H1 (cell line): ENCODE results near the gene RRAS. TPM values are rescaled to one million over a fixed set of nuclear protein-coding genes. Genes with fewer than 3 reads are reported as not detected.

ENCODE experiments used
- CTCF ChIA-PET: fragments of 300-600 bp; sonication (Branson Sonifier 250); formaldehyde crosslinking; loops from one replicate; lab custom pipeline; 2021; ENCODE audit not compliant: partially characterized antibody; lab: Charles Lee
- POLR2A ChIA-PET: fragments of 300-600 bp; sonication (Branson Sonifier 250); formaldehyde crosslinking; loops from one replicate; lab custom pipeline; 2021; ENCODE audit warnings: inconsistent platforms; ENCODE audit not compliant: partially characterized antibody; lab: Charles Lee
- DNase-seq, 2 experiments: peaks; one replicate each; pipeline versions ENCODE4 v3.0.0 to v3.0.0-alpha.2; 2010 to 2022; ENCODE audit warnings: low spot score in 2 of 2, low read depth in 1 of 2, mixed read lengths in 1 of 2
- FAIRE-seq: peaks from 2 replicates; lab custom pipeline; 2011; peaks lifted over from hg19 to GRCh38; lab: Jason Lieb, UNC
- H2AFZ ChIP-seq: 2 replicates; pipeline ENCODE4 v1.8.1; 2012; ENCODE audit warnings: low read length, inconsistent platforms
- H2AK5ac ChIP-seq: 2 replicates; pipeline ENCODE4 v1.6.1; 2013; ENCODE audit warnings: low read depth, low read length
- H2BK120ac ChIP-seq: replicated peaks from 2 replicates; pipeline ENCODE3; 2013; ENCODE audit warnings: low read depth, low read length, inconsistent platforms
- H2BK12ac ChIP-seq: 2 replicates; pipeline ENCODE4 v1.6.1; 2013; ENCODE audit warnings: low read depth, low read length
- H2BK15ac ChIP-seq: 2 replicates; pipeline ENCODE4 v1.6.1; 2013; ENCODE audit warnings: low read length
- H2BK20ac ChIP-seq: 2 replicates; pipeline ENCODE4 v1.6.1; 2013; ENCODE audit warnings: low read length
- H2BK5ac ChIP-seq: 2 replicates; pipeline ENCODE4 v1.6.1; 2013; ENCODE audit warnings: low read depth, low read length
- H3K14ac ChIP-seq: 2 replicates; pipeline ENCODE4 v1.6.1; 2013; ENCODE audit warnings: inconsistent platforms; ENCODE audit not compliant: insufficient read length
- H3K18ac ChIP-seq: 2 replicates; pipeline ENCODE4 v1.6.1; 2013; ENCODE audit warnings: low read length; ENCODE audit errors: extremely low read depth
- H3K23ac ChIP-seq: 2 replicates; pipeline ENCODE4 v1.6.1; 2013; ENCODE audit warnings: inconsistent platforms; ENCODE audit not compliant: insufficient read length
- H3K23me2 ChIP-seq: 2 replicates; pipeline ENCODE4 v1.6.1; 2013; ENCODE audit warnings: low read depth, low read length
- H3K27ac ChIP-seq: 2 replicates; pipeline ENCODE4 v1.6.1; 2011; ENCODE audit warnings: low read depth, low read length, inconsistent platforms
- H3K27me3 ChIP-seq, 4 experiments: replicated peaks in 1 of 4; 1 replicate in 1 of 4; 2 replicates in 3 of 4; pipeline versions ENCODE4 v1.6.1 to v1.8.1; 2011 to 2013; ENCODE audit warnings: low read length in 3 of 4, mild to moderate bottlenecking in 3 of 4, inconsistent platforms in 2 of 4, mixed read lengths in 2 of 4, moderate library complexity in 1 of 4; ENCODE audit not compliant: control insufficient read depth in 3 of 4, insufficient read depth in 3 of 4; ENCODE audit errors: extremely low read depth in 1 of 4
- H3K36me3 ChIP-seq, 4 experiments: 2 replicates each; pipeline versions ENCODE4 v1.6.1 to v1.8.1; 2011 to 2013; ENCODE audit warnings: mild to moderate bottlenecking in 4 of 4, low read length in 3 of 4, moderate library complexity in 2 of 4, control low read depth in 1 of 4, inconsistent platforms in 1 of 4; ENCODE audit not compliant: insufficient read depth in 4 of 4, control insufficient read depth in 2 of 4
- H3K4ac ChIP-seq: replicated peaks from 2 replicates; pipeline ENCODE3; 2013; ENCODE audit warnings: low read length, low read depth, mixed read lengths, inconsistent platforms; ENCODE audit not compliant: insufficient read length
- H3K4me1 ChIP-seq, 4 experiments: replicated peaks in 1 of 4; 1 replicate in 1 of 4; 2 replicates in 3 of 4; pipeline versions ENCODE4 v1.6.1 to v1.8.1; 2011 to 2013; ENCODE audit warnings: low read length in 3 of 4, inconsistent platforms in 2 of 4, mixed read lengths in 1 of 4; ENCODE audit not compliant: insufficient read depth in 4 of 4, control insufficient read depth in 3 of 4
- H3K4me2 ChIP-seq, 2 experiments: 2 replicates each; pipeline versions ENCODE4 v1.6.1 to v1.8.1; 2011 to 2013; ENCODE audit warnings: low read depth in 2 of 2, low read length in 2 of 2, control low read depth in 1 of 2, inconsistent platforms in 1 of 2, mild to moderate bottlenecking in 1 of 2; ENCODE audit not compliant: insufficient read depth in 1 of 2
- H3K4me3 ChIP-seq, 4 experiments: fragments of 200-600, 300-600 bp in 1 of 4; sonication (generic), shearing (Covaris generic), sonication (Bioruptor Twin) in 1 of 4; 2 replicates each; pipeline versions ENCODE4 v1.5.1 to v1.8.1; 2011 to 2016; ENCODE audit warnings: low read length in 4 of 4, low read depth in 3 of 4, control low read depth in 2 of 4, inconsistent platforms in 2 of 4, mild to moderate bottlenecking in 2 of 4, mixed read lengths in 1 of 4, moderate library complexity in 1 of 4; ENCODE audit not compliant: insufficient read depth in 2 of 4; ENCODE audit errors: extremely low read depth in 1 of 4
- H3K56ac ChIP-seq: replicated peaks from 2 replicates; pipeline ENCODE3; 2013; ENCODE audit warnings: low read depth, mild to moderate bottlenecking, mixed read lengths, low read length, inconsistent platforms; ENCODE audit not compliant: insufficient read length
- H3K79me1 ChIP-seq: 2 replicates; pipeline ENCODE4 v1.6.1; 2013; ENCODE audit warnings: low read depth, low read length, control low read depth
- H3K79me2 ChIP-seq, 2 experiments: 2 replicates each; pipeline versions ENCODE4 v1.6.1 to v1.8.1; 2012 to 2013; ENCODE audit warnings: low read length in 2 of 2, mild to moderate bottlenecking in 2 of 2, inconsistent platforms in 1 of 2; ENCODE audit not compliant: insufficient read depth in 2 of 2, control insufficient read depth in 1 of 2
- H3K9ac ChIP-seq, 4 experiments: replicated peaks in 1 of 4; 1 replicate in 1 of 4; 2 replicates in 3 of 4; pipeline versions ENCODE4 v1.6.1 to v1.8.1; 2011 to 2013; ENCODE audit warnings: low read depth in 3 of 4, low read length in 3 of 4, control low read depth in 2 of 4, mild to moderate bottlenecking in 2 of 4, moderate library complexity in 2 of 4, inconsistent platforms in 1 of 4; ENCODE audit errors: extremely low read depth in 1 of 4
- H3K9me3 ChIP-seq, 2 experiments: 2 replicates each; pipeline versions ENCODE4 v1.6.1 to v1.8.1; 2012 to 2013; ENCODE audit warnings: mild to moderate bottlenecking in 2 of 2, moderate library complexity in 2 of 2, control low read depth in 1 of 2, inconsistent platforms in 1 of 2, low read depth in 1 of 2, low read length in 1 of 2, mixed read lengths in 1 of 2; ENCODE audit not compliant: insufficient read depth in 2 of 2
- H4K20me1 ChIP-seq, 2 experiments: replicated peaks in 1 of 2; 2 replicates each; pipeline versions ENCODE3 to v1.8.1; 2011 to 2013; ENCODE audit warnings: inconsistent platforms in 2 of 2, low read length in 2 of 2, mild to moderate bottlenecking in 1 of 2; ENCODE audit not compliant: insufficient read depth in 2 of 2, control insufficient read depth in 1 of 2
- H4K5ac ChIP-seq: 2 replicates; pipeline ENCODE4 v1.6.1; 2013; ENCODE audit warnings: low read length, low read depth, mixed read lengths, inconsistent platforms; ENCODE audit not compliant: insufficient read length
- H4K8ac ChIP-seq: 2 replicates; pipeline ENCODE4 v1.8.0; 2013; ENCODE audit warnings: mild to moderate bottlenecking, moderate library complexity, low read length, inconsistent platforms; ENCODE audit not compliant: insufficient read depth; ENCODE audit errors: extremely low read depth
- H4K91ac ChIP-seq: replicated peaks from 2 replicates; pipeline ENCODE3; 2013; ENCODE audit warnings: low read length, mixed read lengths, inconsistent platforms; ENCODE audit not compliant: insufficient read length
- EGR1 ChIP-seq: IDR thresholded peaks from 2 replicates; pipeline ENCODE4 v1.6.1; 2011; ENCODE audit warnings: low read depth, low read length, borderline replicate concordance
- RNF2 ChIP-seq: fragments of 200-900, 300-1000 bp; sonication (generic); IDR thresholded peaks from 2 replicates; pipeline ENCODE4 v1.7.1; 2016; ENCODE audit warnings: borderline replicate concordance, low read depth, mild to moderate bottlenecking, antibody characterized with exemption, low read length; ENCODE audit not compliant: poor library complexity, severe bottlenecking; ENCODE audit errors: missing control alignments
- YY1 ChIP-seq: IDR thresholded peaks from 2 replicates; pipeline ENCODE4 v1.6.1; 2011; ENCODE audit warnings: low read depth, mild to moderate bottlenecking, low read length
- WGBS, 2 experiments: shearing (Covaris generic) in 1 of 2; methylation state at CpG; one replicate each; pipeline versions ENCODE4 v1.1.6 to v1.1.7; 2013 to 2015; ENCODE audit warnings: low lambda C conversion rate in 2 of 2, mixed read lengths in 2 of 2, inconsistent platforms in 1 of 2, low coverage in 1 of 2, missing lambda C conversion rate in 1 of 2; ENCODE audit not compliant: insufficient replicate concordance in 2 of 2, insufficient coverage in 1 of 2, insufficient read length in 1 of 2; ENCODE audit errors: extremely low coverage in 1 of 2, missing lambda C conversion rate in 1 of 2; 5-methylcytosine and 5-hydroxymethylcytosine counted together
- polyA plus RNA-seq, 7 experiments: library from polyadenylated mRNA; depleted of rRNA in 3 of 7; stranded (reverse) in 5 of 7; unstranded in 2 of 7; fragments of >200 nt in 5 of 7; fragments of 200-250 nt in 2 of 7; gene quantifications; 1 replicate in 5 of 7; 2 replicates in 1 of 7; 4 replicates in 1 of 7; pipeline versions ENCODE4 v1.2.1 to v1.2.3, GENCODE V29; 2011 to 2013; ENCODE audit warnings: missing spikeins in 2 of 7, mixed read lengths in 2 of 7
- total RNA-seq: library from RNA; stranded (reverse); fragmentation: NEBNext Ultra II Directional; extraction: Animal tissue kit (Norgen Biotek cat#: 25700); gene quantifications from 2 replicates; pipeline ENCODE4 v1.2.1, GENCODE V29; 2021

Gene RRAS
- total and polyA plus RNA-seq, 2 of the 8 experiments (the other 6 are each of a cell fraction or from before 2014, with no cell fraction given): 17.7 to 49.1 TPM

DNA sequence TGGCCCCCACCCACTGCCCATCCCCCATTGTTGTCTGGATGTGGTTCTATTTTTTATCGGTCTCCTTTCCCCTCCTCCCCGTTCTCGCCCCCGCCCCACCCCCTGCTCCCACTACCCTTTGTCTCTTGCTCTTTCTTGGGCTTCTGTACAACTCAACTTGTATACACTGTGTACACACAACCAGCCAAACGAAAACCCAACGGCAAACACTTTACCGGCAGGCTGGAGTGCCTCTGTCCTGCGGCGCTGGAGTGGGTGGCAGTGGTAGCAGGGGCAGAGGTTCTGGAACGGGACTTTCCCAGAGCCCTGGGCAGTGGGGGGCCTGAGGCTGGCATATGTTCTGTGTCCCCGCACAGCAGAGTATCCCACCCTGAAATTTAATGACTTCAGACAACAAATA lies 13.7 kb downstream of the RRAS start:
- no peak for FAIRE-seq
- Histone ChIP-seq H3K4me1 (0 out of 7 replicates have a peak, but pooled peaks cover 0 to 3% (median 0%) of the 10 kb centered on the region in 4 experiments), H3K18ac (no peak overlapping the region), H3K23me2 (no peaks in the 10 kb centered on the region), H4K8ac (no peak overlapping the region), H2AK5ac (no peak overlapping the region), H2BK20ac (no peak overlapping the region), H3K79me1 (no peaks in the 10 kb centered on the region; the same call in 1 of the 2 replicates), H3K56ac (no peak overlapping the region), H3K23ac (no peak overlapping the region), H2BK120ac (no peak overlapping the region), H3K27ac (no peak overlapping the region), H2BK5ac (no peak overlapping the region), H3K4ac (no peak overlapping the region), H2BK12ac (no peak overlapping the region), H3K27me3 (no peaks in the 10 kb centered on the region), H2BK15ac (no peak overlapping the region), H4K91ac (no peak overlapping the region), H4K5ac (no peak overlapping the region), H3K9me3 (no peaks in the 10 kb centered on the region), H4K20me1 (peaks cover 3 to 11% of the 10 kb centered on the region in 2 experiments), H2AFZ (no peak overlapping the region), H3K9ac (no peak overlapping the region), H3K14ac (no peak overlapping the region), H3K4me3 (no peak overlapping the region), H3K79me2 (no peaks in the 10 kb centered on the region), H3K36me3 (peaks cover 4 to 34% (median 13%) of the 10 kb centered on the region in 4 experiments; a peak in 7 of 8 replicates), H3K4me2 (no peak overlapping the region)
- 98% methylated on average over 7 of the region's 11 CpGs; no CpG with 5 or more reads in 1 of the 2 experiments for WGBS, 2 experiments
- no peak for TF ChIP-seq RNF2
- TF ChIP-seq YY1: no peak
- no peak for TF ChIP-seq EGR1
- ChIA-PET CTCF (no interaction called here), POLR2A (interaction anchor here (2.6 to 50.7 kb wide), 2 partner anchors 9 to 24 kb away, joined by 14 to 840 read pairs; partner anchors contain the start of gene PRR12)
- no peak for DNase-seq
